Glutamatergic neuron (in vitro differentiated cells): ENCODE measurements around the gene BLM. TPM values are rescaled to one million over a fixed set of nuclear protein-coding genes. Genes with fewer than 3 reads are reported as not detected.
"Not testable (repeated sequence)": the region's sequence is repeated elsewhere in the genome, so short reads cannot be mapped to it uniquely, and the experiment has no call there.

Experiments used
- DNase-seq: peaks from one replicate; pipeline ENCODE4 v3.0.0; 2022
- H3K27ac Mint-ChIP-seq: one replicate; pipeline ENCODE4 v1.8.0; 2020; ENCODE audit warnings: mild to moderate bottlenecking, mixed read lengths, inconsistent platforms; ENCODE audit not compliant: unreplicated experiment
- H3K27me3 Mint-ChIP-seq: one replicate; pipeline ENCODE4 v1.8.0; 2020; ENCODE audit warnings: mild to moderate bottlenecking, moderate library complexity, mixed read lengths, inconsistent platforms; ENCODE audit not compliant: unreplicated experiment
- H3K36me3 Mint-ChIP-seq: one replicate; pipeline ENCODE4 v1.8.0; 2020; ENCODE audit warnings: mild to moderate bottlenecking, mixed read lengths, inconsistent platforms; ENCODE audit not compliant: unreplicated experiment
- H3K4me1 Mint-ChIP-seq: one replicate; pipeline ENCODE4 v1.8.0; 2020; ENCODE audit warnings: mild to moderate bottlenecking, low read depth, mixed read lengths, inconsistent platforms; ENCODE audit not compliant: unreplicated experiment
- H3K4me3 Mint-ChIP-seq: one replicate; pipeline ENCODE4 v1.8.0; 2020; ENCODE audit warnings: mild to moderate bottlenecking, mixed read lengths, inconsistent platforms; ENCODE audit not compliant: unreplicated experiment
- H3K9me3 Mint-ChIP-seq: one replicate; pipeline ENCODE4 v1.8.0; 2020; ENCODE audit warnings: mild to moderate bottlenecking, moderate library complexity, mixed read lengths, inconsistent platforms; ENCODE audit not compliant: unreplicated experiment
- total RNA-seq: library from RNA; stranded (reverse); fragmentation: NEBNext Ultra II Directional; extraction: Animal tissue kit (Norgen Biotek cat#: 25700); gene quantifications from one replicate; pipeline ENCODE4 v1.2.1, GENCODE V29; 2021; ENCODE audit not compliant: unreplicated experiment
- TF ChIP-seq, protein P1 (sequence below): fragments of 200-600 bp; sonication (generic); IDR thresholded peaks from one replicate; pipeline ENCODE4 v1.5.0; 2021; ENCODE audit not compliant: partially characterized antibody, unreplicated experiment

Gene BLM
- total RNA-seq, 1 donor from 2014 or later: 5.4 TPM

DNA sequence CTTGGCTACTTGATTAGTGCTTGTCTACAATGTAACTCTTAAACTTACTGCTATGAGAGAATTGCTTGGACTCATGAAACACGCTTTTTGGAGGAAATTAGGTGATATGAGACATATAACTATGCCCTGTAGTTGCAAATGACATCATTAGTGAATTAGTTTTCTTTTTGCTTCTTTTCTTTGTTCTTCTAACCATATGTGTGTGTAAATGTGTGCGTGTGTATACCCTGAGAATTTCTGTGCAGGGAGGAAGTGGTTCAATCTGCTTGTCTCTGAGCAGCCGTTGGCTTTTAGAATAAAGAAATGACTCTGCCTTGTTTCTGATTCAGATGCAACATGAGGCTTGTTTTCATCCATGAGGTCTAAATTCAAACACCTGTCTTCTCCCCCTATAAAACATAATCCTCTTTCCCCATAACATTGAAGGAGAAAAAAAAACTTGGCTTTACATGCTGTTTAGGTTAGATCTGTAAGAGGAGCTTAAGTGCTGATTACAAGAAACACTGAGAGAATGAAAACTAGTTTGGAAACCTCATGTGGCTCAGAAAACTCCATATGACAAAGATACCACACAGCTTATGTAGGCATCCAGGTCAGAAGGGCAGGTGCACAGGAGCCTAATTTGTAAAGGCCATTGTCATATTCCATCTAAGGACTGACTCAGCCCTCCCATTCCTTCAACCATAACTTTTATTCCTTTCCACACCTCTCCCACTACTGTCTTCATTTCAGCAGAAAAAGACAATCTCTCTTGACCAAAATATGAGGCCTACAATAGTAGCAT is 30.5 kb upstream of the BLM start:
- DNase-seq: no peak
- TF ChIP-seq, protein P1, sequence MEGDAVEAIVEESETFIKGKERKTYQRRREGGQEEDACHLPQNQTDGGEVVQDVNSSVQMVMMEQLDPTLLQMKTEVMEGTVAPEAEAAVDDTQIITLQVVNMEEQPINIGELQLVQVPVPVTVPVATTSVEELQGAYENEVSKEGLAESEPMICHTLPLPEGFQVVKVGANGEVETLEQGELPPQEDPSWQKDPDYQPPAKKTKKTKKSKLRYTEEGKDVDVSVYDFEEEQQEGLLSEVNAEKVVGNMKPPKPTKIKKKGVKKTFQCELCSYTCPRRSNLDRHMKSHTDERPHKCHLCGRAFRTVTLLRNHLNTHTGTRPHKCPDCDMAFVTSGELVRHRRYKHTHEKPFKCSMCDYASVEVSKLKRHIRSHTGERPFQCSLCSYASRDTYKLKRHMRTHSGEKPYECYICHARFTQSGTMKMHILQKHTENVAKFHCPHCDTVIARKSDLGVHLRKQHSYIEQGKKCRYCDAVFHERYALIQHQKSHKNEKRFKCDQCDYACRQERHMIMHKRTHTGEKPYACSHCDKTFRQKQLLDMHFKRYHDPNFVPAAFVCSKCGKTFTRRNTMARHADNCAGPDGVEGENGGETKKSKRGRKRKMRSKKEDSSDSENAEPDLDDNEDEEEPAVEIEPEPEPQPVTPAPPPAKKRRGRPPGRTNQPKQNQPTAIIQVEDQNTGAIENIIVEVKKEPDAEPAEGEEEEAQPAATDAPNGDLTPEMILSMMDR: no peak
- Mint-ChIP-seq H3K4me1 (peaks cover 1% of the 10 kb centered on the region), H3K9me3 (no peaks in the 10 kb centered on the region), H3K4me3 (no peak overlapping the region), H3K36me3 (no peaks in the 10 kb centered on the region), H3K27ac (no peak overlapping the region), H3K27me3 (peaks cover 1% of the 10 kb centered on the region)

DNA sequence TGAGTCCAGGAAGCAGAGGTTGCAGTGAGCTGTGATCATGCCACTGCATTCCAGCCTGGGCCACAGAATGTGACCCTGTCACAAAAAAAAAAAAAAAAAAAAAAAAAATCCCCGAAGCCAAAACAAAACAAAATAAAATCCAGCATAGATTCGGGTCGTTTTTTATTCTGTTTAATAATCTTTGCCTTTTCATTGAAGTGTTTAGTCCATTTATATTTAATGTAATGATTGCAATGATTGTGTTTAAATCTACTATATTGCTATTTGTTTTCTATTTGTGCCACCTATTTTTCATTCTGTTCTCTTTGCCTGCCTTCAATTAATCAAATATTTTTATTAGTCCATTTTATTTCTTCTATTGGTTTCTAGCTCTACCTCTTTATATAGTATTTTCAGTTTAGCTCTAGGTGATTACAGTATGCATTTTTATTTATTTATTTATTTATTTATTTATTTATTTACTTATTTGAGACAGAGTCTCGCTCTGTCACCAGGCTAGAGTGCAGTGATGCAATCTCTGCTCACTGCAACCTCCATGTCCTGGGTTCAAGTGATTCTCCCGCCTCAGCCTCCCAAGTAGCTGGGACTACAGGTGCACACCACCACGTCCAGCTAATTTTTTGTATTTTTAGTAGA is 27.7 kb upstream of the BLM start:
- not testable (repeated sequence) for H3K4me3 Mint-ChIP-seq, H3K36me3 Mint-ChIP-seq, DNase-seq, H3K9me3 Mint-ChIP-seq, H3K4me1 Mint-ChIP-seq, H3K27ac Mint-ChIP-seq, H3K27me3 Mint-ChIP-seq

DNA sequence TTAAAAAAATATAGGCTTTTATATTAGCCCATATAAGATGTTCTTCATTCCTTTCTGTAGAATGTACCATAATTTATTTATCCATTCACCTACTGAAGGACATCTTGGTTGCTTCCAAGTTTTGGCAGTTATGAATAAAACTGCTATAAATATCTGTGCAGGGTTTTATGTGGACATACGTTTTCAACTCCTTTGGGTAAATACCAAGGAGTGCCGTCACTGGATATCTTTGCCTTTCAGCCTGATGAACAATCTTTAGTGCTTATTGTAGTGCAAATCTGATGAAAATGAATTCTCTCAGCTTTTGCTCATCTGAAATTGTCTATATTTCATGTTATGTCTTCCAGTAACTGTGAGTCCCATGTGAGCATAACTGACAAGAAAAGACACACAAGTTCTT is 26.6 kb upstream of the BLM start:
- Mint-ChIP-seq H3K4me3 (no peak overlapping the region), H3K27ac (no peak overlapping the region)

DNA sequence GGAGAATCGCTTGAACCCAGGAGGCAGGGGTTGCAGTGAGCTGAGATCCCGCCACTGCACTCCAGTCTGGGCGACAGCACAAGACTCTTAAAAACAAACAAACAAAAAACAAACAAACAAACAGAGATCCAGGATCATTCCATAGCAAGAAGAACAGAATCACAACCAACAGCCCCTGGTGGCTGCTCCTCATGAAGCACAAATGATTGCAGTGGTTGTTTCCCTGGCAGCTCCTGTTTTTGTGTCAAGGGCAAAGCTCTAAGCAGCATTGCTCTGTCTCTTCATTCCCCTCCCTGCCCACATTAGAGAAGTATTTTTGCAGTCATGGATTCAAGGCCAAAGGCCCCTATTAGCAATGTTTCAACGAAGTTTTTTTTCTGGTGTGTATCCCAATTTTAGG is 25.8 kb upstream of the BLM start:
- Mint-ChIP-seq H3K9me3 (no peaks in the 10 kb centered on the region), H3K27me3 (peaks cover 2% of the 10 kb centered on the region), H3K4me3 (no peak overlapping the region), H3K27ac (no peak overlapping the region), H3K4me1 (peaks cover 7% of the 10 kb centered on the region), H3K36me3 (no peaks in the 10 kb centered on the region)
- no peak for DNase-seq
- TF ChIP-seq, protein P1: no peak

More for the DNA sequence above, 26.6 kb upstream of the BLM start:
- no peaks in the 10 kb centered on the region for H3K36me3 Mint-ChIP-seq
- H3K9me3 Mint-ChIP-seq: no peaks in the 10 kb centered on the region
- DNase-seq: no peak
- TF ChIP-seq, protein P1: no peak
- peaks cover 7% of the 10 kb centered on the region for H3K4me1 Mint-ChIP-seq
- H3K27me3 Mint-ChIP-seq: peaks cover 2% of the 10 kb centered on the region

DNA sequence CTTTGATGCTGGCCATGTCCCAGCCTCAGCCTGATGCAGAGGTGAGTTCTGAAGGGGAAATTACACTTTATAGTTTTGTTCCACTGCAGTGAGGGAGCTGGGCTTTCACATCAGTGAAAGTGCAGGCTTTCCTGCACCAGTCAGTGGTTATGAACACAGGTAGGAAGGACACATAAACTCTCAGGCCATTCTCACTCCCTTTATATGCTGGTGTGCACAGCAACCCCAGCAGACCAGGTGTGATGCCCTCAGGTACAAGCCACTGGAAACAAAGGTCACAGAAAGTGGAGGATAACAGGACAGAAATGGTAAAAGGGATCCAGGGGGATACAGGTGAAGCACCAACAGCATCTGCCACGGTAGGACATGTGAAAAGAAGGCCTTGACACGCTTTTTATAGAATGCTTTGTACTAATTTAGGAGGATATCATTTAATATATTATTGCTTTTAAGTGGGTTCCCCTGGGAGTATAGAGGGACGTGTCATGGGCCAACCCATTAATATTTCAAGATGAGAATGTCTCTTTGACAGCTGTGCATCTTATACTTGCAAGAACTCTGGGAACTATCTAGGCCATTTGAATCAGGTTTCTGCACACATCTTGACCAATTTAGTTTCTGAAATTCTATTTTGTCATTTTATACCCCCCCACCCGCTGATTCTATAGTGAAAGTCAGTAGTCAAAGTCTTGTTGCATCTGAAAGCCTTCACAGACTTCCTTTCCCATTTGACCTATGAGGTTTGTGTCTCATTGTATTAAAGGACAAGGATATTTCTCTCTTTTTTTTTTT is 25.0 kb upstream of the BLM start:
- no peaks in the 10 kb centered on the region for H3K36me3 Mint-ChIP-seq
- no peak for DNase-seq
- no peak overlapping the region for H3K27ac Mint-ChIP-seq
- peaks cover 3% of the 10 kb centered on the region for H3K27me3 Mint-ChIP-seq
- H3K9me3 Mint-ChIP-seq: no peaks in the 10 kb centered on the region
- H3K4me1 Mint-ChIP-seq: peaks cover 7% of the 10 kb centered on the region
- TF ChIP-seq, protein P1: no peak
- H3K4me3 Mint-ChIP-seq: no peak overlapping the region
